ENCODE data around the gene OLFM3.

Gene OLFM3

GRCh38 chr1:101967871-101968270 is 28.9 kb downstream of the OLFM3 start (continued):
- TF ChIP-seq TSHZ2 (CRISPR knock-in tag; IDR thresholded peaks at IDR 0.05) (no peak), TCF4 (CRISPR knock-in tag; IDR thresholded peaks at IDR 0.05; ENCODE audit: borderline replicate concordance) (no peak), RARB (CRISPR knock-in tag; IDR thresholded peaks at IDR 0.05) (no peak), PPARA (CRISPR knock-in tag; IDR thresholded peaks at IDR 0.05; ENCODE audit: borderline replicate concordance) (no peak), ZNF565 (CRISPR knock-in tag; conservative IDR thresholded peaks at IDR 0.05; ENCODE audit: low read depth) (no peak), CSDC2 (CRISPR knock-in tag; IDR thresholded peaks at IDR 0.05) (no peak)

DNA sequence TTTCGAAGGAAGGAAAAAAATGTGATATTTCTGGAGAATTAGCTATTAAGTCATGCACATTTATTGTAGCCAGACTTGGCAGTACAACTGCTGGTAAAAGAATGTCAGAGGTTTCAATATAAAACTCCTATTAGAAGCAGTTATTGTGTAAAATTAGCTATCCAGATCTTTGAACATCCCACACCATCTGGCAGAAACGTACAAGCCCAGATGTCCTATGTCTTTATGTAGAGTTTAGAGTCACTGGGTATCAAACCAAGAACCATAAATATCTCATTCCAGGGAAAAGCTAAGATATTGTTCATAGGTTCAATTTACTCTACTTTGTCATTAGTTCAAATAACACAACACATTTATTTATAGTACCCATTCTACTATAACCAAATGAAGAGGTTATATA is 31.4 kb downstream of the OLFM3 start:
- TF ChIP-seq BACH2 (CRISPR knock-in tag; IDR thresholded peaks at IDR 0.05; ENCODE audit: borderline replicate concordance) (no peak), CSDC2 (CRISPR knock-in tag; IDR thresholded peaks at IDR 0.05) (no peak), ZNF70 (CRISPR knock-in tag; IDR thresholded peaks at IDR 0.05) (no peak), ZFP3 (CRISPR knock-in tag; IDR thresholded peaks at IDR 0.05) (no peak), GLIS3 (CRISPR knock-in tag; IDR thresholded peaks at IDR 0.05) (no peak), OSR1 (CRISPR knock-in tag; IDR thresholded peaks at IDR 0.05) (no peak), TOX (CRISPR knock-in tag; IDR thresholded peaks at IDR 0.05; ENCODE audit: borderline replicate concordance) (no peak), ARNTL (CRISPR knock-in tag; IDR thresholded peaks at IDR 0.05; ENCODE audit: borderline replicate concordance, low read depth) (no peak), RARB (CRISPR knock-in tag; IDR thresholded peaks at IDR 0.05) (no peak), PATZ1 (CRISPR knock-in tag; IDR thresholded peaks at IDR 0.05; ENCODE audit: borderline replicate concordance) (no peak), PPARA (CRISPR knock-in tag; IDR thresholded peaks at IDR 0.05; ENCODE audit: borderline replicate concordance) (no peak), ESRRG (CRISPR knock-in tag; IDR thresholded peaks at IDR 0.05) (no peak)
- TF ChIP-seq, protein P1, sequence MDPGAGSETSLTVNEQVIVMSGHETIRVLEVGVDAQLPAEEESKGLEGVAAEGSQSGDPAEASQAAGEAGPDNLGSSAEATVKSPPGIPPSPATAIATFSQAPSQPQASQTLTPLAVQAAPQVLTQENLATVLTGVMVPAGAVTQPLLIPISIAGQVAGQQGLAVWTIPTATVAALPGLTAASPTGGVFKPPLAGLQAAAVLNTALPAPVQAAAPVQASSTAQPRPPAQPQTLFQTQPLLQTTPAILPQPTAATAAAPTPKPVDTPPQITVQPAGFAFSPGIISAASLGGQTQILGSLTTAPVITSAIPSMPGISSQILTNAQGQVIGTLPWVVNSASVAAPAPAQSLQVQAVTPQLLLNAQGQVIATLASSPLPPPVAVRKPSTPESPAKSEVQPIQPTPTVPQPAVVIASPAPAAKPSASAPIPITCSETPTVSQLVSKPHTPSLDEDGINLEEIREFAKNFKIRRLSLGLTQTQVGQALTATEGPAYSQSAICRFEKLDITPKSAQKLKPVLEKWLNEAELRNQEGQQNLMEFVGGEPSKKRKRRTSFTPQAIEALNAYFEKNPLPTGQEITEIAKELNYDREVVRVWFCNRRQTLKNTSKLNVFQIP (CRISPR knock-in tag; IDR thresholded peaks at IDR 0.05; ENCODE audit: borderline replicate concordance, low read depth), result no peak
- no peak for ATAC-seq

GRCh38 chr1:101964708-101965107 is 32.0 kb downstream of the OLFM3 start:
- TF ChIP-seq BACH2 (CRISPR knock-in tag; IDR thresholded peaks at IDR 0.05; ENCODE audit: borderline replicate concordance), result no peak
- ATAC-seq, result no peak

- no peak for ATAC-seq
- TF ChIP-seq RARB (CRISPR knock-in tag; IDR thresholded peaks at IDR 0.05) (no peak), PPARA (CRISPR knock-in tag; IDR thresholded peaks at IDR 0.05; ENCODE audit: borderline replicate concordance) (no peak), ISL1 (CRISPR knock-in tag; IDR thresholded peaks at IDR 0.05) (no peak), GLIS3 (CRISPR knock-in tag; IDR thresholded peaks at IDR 0.05) (no peak), ZNF565 (CRISPR knock-in tag; conservative IDR thresholded peaks at IDR 0.05; ENCODE audit: low read depth) (no peak), SNAI2 (CRISPR knock-in tag; IDR thresholded peaks at IDR 0.05) (no peak), ZFP30 (CRISPR knock-in tag; IDR thresholded peaks at IDR 0.05) (no peak), OSR1 (CRISPR knock-in tag; IDR thresholded peaks at IDR 0.05) (no peak), ZC3H10 (CRISPR knock-in tag; IDR thresholded peaks at IDR 0.05) (no peak), CSDC2 (CRISPR knock-in tag; IDR thresholded peaks at IDR 0.05) (no peak), TOX (CRISPR knock-in tag; IDR thresholded peaks at IDR 0.05; ENCODE audit: borderline replicate concordance) (no peak), ZNF70 (CRISPR knock-in tag; IDR thresholded peaks at IDR 0.05) (no peak)
- TF ChIP-seq, protein P1 (CRISPR knock-in tag; IDR thresholded peaks at IDR 0.05; ENCODE audit: borderline replicate concordance, low read depth), result no peak
Measured at GRCh38 chr1:101960142-101960541, 36.6 kb downstream of the OLFM3 start.

Data from SK-N-SH treated with all-trans-retinoic acid at 6 μM for 48 hours (cell line).